A172 (cell line): ENCODE results near the gene SH2B3. TPM values are rescaled to one million over a fixed set of nuclear protein-coding genes. Genes with fewer than 3 reads are reported as not detected.

Experiments used
- DNase-seq: peaks from one replicate; pipeline ENCODE4 v3.0.0-alpha.2; 2015; ENCODE audit warnings: low spot score
- total RNA-seq: library from RNA; depleted of rRNA; stranded (reverse); fragments of >200 nt; shearing (Covaris generic); gene quantifications from 2 replicates; pipeline ENCODE4 v1.2.3, GENCODE V29; 2014

Gene SH2B3
- total RNA-seq, 1 experiment from 2014 or later: 32.3 TPM

DNA sequence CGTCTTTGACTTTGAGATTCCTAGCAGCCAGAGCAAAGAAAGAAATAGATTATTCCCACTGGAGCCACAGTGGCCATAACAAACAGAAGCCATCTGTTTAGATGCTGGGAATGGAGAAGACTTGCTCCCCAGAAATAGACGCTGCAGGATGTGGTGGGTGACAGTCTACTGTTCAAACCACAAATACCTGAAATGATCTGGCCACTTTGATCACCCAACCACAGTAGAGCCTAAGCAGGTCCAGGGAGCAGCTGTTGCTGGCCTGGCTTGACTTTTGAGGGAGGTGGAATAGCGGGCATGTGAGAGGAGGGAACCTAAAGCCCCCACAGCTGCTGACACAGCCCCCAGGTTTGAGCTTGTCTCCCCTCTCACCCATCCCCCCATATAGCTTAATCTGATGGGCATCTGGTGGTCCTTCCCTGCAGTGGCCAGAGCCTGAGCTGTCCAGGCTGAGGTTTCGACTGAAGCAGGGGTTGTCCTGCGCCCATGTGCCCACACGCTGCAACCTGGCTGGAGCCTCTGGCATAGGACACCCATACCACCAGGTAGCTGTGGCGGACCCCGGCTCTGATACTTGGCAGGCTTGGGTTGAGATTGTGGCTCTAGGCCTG, 38.7 kb downstream of the SH2B3 start:
- DNase-seq: no peak

DNA sequence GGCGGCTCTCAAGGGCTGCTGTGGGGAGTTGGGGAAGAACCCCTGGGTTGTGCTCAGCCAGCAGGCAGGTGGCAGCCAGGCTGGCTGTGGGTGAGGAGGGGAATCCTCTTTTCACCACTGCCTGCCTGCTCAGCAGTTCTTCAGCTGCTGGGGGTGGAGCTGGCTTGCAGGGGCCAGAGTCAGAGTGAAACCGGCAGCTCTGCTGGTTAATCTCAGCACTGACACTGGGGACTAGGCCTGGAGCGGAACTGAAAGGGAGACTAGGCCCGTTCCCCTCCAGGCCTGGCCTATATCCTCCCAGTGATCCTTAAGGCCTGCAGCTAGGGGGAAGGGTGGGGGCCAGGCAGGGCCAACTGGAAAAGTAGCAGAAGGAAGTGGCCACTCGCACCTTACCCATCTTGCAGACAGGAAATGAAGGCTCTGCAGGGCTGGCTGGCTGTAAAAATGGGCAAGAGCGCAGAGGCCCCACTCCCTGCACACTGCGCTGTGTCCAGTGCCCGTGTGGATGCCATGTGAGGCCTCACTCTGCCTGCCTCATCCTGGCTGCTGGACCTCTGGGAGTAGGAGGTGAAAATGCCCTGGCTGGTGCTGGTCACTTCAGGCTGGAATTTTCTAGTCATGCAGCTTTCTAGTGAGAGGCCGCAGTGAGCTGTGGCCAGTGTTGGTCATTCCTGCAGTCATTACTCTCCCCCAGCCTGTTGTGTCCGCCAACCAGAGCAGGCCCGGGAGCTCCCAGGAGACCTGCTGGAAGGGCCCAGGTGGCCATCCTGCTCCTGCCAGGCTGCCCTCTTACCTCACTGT, 39.4 kb downstream of the SH2B3 start:
- DNase-seq: no peak

DNA sequence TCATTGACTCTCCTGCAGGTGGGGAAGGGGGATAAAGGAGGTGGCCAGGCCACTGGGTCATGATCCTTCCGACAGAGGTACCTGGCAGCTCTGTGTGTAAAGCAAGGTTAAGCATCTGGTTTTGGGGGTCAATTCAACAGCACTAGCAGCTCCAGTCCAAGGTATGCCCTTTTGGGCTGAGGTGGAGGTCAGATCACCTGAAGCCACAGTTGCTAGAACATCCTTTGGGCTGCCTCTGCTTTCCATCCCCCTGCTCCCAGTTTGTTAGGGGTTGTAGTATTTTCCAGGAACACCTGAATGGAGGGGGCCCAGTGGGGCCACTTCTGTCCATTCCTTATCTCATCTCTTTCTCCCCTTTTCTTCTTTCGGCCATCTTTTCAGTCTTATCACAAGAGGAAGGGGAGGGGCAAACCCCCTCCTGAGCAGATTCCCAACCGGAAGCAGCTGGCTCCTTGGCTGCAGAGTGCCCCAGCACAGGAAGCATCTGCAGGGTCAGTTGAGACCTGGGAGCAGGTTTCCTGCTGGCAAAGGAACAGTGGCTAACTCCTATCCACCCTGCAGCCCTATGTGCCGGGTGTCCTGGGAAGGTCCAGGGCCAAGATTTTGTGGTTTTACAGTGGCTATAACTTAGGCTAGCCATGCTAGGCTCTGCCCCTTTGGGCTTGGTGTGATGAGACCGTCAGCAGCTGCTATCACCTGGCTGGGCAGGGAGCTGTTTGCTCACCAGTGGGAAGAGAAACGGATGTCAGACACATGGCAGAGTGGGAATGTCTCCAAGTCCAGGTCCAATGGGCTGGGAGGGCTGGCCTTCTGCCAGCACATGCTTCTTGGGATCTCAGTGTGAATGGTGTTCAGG, 40.2 kb downstream of the SH2B3 start:
- DNase-seq: peak; percentile 76

GRCh38 chr12:111446631-111447570, 41.2 kb downstream of the SH2B3 start:
- DNase-seq: no peak

DNA sequence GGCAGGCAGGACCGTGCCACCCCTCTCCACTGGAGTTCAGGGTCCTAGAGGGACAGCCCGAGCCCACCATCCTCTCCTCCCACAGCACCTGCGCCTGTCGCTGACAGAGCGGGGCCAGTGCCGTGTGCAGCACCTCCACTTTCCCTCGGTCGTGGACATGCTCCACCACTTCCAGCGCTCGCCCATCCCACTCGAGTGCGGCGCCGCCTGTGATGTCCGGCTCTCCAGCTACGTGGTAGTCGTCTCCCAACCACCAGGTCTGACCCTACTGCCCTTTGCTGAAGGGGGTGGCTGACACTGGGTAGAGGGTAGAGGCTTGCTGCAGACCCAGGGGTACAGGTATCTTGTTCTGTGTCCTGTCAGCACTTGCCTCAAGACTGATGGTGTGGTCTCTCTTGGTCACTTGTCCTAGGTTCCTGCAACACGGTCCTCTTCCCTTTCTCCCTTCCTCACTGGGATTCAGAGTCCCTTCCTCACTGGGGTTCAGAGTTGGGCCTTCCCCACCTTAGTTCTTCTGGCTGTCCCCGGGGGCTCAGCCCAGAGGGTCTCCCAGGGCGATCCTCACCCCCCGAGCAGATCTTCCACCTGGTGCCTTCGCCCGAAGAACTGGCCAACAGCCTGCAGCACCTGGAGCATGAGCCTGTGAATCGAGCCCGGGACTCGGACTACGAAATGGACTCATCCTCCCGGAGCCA, 42.0 kb downstream of the SH2B3 start:
- no peak for DNase-seq

DNA sequence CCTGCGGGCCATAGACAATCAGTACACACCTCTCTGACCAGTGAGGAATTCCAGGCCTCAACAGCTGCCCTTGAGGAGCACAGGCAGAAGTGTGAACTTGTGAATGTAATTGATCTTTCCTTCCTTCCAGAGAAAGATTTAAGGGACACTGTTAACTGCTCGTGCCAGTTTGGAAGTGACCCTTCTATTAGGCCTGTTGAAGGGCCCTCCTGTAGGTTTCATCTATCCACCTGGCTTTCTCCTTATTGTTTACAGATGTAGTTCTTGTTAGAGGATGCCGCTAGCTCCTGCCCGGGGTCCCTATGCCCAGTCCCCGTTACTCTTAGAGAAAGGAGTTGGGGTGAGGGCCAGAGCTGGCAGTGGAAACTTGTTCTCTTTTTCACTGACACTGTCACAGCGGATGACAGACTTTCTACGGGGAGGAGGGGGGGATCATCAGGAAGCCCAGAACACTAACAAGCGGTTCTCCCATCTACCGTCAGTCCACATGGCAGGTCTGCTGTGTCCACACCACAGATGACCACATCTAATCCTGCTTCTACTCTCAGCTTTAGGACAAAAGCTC, 42.6 kb downstream of the SH2B3 start:
- DNase-seq: no peak

- no peak for DNase-seq
Measured at GRCh38 chr12:111448846-111449790, 43.4 kb downstream of the SH2B3 start.

- DNase-seq: no peak
Measured at GRCh38 chr12:111450676-111451075, 45.0 kb downstream of the SH2B3 start.

DNA sequence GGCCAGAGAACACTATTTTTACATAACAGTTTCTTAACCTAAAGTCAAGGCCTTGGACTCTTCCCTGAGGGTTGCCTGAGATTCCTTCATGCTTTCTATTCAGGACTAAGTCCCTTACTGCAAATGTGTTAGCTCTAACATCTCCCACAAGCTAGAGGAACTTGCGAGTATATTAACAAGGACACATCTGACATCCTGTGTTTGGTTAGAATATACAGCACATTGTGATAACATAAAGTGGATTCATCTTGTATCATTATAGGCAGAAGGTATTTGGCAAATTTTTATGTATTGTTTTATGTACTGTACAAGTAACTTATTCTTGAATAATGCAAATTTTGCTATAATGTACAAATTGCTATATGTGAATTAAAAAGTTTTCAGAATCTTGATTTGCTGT, 45.5 kb downstream of the SH2B3 start:
- DNase-seq: no peak

DNA sequence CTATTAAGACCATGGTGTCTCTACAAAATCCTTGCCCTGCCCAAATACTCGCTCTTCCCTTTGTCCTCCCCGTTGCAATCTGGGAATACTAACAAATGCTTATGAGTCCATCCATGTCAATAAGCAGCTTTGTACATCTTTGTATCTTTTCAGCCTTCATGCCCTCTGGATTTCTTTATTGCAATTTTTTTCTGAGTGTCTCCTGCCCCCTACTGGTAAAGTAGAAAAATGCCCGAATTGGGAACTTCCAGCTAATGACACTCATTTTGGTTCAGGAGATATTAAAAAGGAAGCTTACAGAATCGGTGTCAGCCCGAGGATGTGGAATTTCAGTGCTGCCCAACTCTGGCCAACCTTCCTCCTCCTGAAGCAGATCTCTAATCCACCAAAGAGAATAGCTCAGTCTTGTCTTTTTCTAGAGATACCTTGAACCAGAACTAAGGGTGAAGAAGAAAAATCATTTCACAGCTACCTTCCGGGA, 46.0 kb downstream of the SH2B3 start:
- DNase-seq: peak; percentile 51

- no peak for DNase-seq
Measured at GRCh38 chr12:111453071-111453989, 47.6 kb downstream of the SH2B3 start.

DNA sequence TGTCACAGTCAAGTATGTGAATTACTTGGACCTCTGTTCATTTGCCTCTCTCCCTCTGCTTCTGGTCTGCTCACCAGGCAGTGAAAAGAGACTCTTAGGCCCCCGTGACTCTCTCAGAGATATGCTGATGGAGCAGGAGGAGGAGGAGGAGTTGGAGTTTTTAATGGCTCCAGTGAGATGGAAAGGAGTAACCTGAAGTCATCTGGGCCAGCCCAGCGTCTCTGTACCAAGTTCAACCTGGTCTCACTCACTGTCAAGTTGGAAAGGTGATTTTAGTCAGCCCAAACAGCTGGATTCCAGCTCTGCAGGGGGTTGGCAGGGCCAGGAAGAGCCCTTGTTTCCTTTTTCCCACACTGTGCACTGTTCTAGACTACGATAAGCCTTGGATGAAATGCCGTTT, 48.6 kb downstream of the SH2B3 start:
- DNase-seq: no peak

GRCh38 chr12:111454716-111455447, 49.2 kb downstream of the SH2B3 start:
- DNase-seq: no peak

GRCh38 chr12:111455448-111456320, 50.0 kb downstream of the SH2B3 start:
- DNase-seq: peak; percentile 67

GRCh38 chr12:111457071-111457470, 51.3 kb downstream of the SH2B3 start:
- DNase-seq: no peak

- DNase-seq: no peak
Measured at GRCh38 chr12:111457577-111457976, 51.9 kb downstream of the SH2B3 start.
